Embryonic facial prominence (tissue), 1 donor: ENCODE measurements around the gene SCUBE1.

Source experiments
- DNase-seq: peaks from one replicate; pipeline ENCODE4 v3.0.0-alpha.2; 2016; ENCODE audit errors: extremely low spot score

SCUBE1 gene

GRCh38 chr22:43199541-43199940, 143.6 kb downstream of the SCUBE1 start:
- DNase-seq = no peak

GRCh38 chr22:43198936-43199335, 144.2 kb downstream of the SCUBE1 start:
- no peak for DNase-seq

GRCh38 chr22:43198126-43198525, 145.0 kb downstream of the SCUBE1 start:
- DNase-seq = no peak

GRCh38 chr22:43197271-43197941, 145.8 kb downstream of the SCUBE1 start:
- DNase-seq = no peak

- no peak for DNase-seq
Observed at GRCh38 chr22:43191831-43192230, 151.3 kb downstream of the SCUBE1 start.

- no peak for DNase-seq
Observed at GRCh38 chr22:43188829-43189545, 154.2 kb downstream of the SCUBE1 start.

GRCh38 chr22:43187171-43188099, 155.7 kb downstream of the SCUBE1 start:
- peak; percentile 87 for DNase-seq

GRCh38 chr22:43186272-43187170, 156.7 kb downstream of the SCUBE1 start, which contains the start of gene TTLL12:
Gene TTLL12 (minus strand): TSS chr22:43187134. CDS start chr22:43187069, 65 bp downstream.
- no peak for DNase-seq

- DNase-seq = no peak
Observed at GRCh38 chr22:43185860-43186261, 157.3 kb downstream of the SCUBE1 start.

GRCh38 chr22:43183496-43184277, 159.5 kb downstream of the SCUBE1 start:
- no peak for DNase-seq

GRCh38 chr22:43182726-43183125, 160.4 kb downstream of the SCUBE1 start:
- DNase-seq = no peak

- DNase-seq = no peak
Observed at GRCh38 chr22:43182118-43182517, 161.1 kb downstream of the SCUBE1 start.

- DNase-seq = no peak
Observed at GRCh38 chr22:43181321-43182076, 161.7 kb downstream of the SCUBE1 start.

- no peak for DNase-seq
Observed at GRCh38 chr22:43180670-43181069, 162.5 kb downstream of the SCUBE1 start.

GRCh38 chr22:43179911-43180195, 163.3 kb downstream of the SCUBE1 start:
- no peak for DNase-seq

- DNase-seq = no peak
Observed at GRCh38 chr22:43179146-43179910, 163.8 kb downstream of the SCUBE1 start.

GRCh38 chr22:43177479-43177878, 165.7 kb downstream of the SCUBE1 start:
- DNase-seq = no peak

GRCh38 chr22:43176090-43176489, 167.1 kb downstream of the SCUBE1 start:
- no peak for DNase-seq

- DNase-seq = no peak
Observed at GRCh38 chr22:43174941-43175531, 168.1 kb downstream of the SCUBE1 start.
